Activated T-cell treated with anti-CD3 and anti-CD28 coated beads, Interleukin-2, amount 50 U/mL, for 72 hours (primary cell): ENCODE results near the gene TIMM29. TPM values are rescaled to one million over a fixed set of nuclear protein-coding genes. Genes with fewer than 3 reads are reported as not detected.
A peak's percentile ranks its signal among the peaks of the same experiment; 100 is the strongest.
"Not testable (repeated sequence)": the region's sequence is repeated elsewhere in the genome, so short reads cannot be mapped to it uniquely, and the experiment has no call there.

Source experiments
- ATAC-seq, 2 donors: fragments of 150-1000 bp; cut with Tn5 transposase; replicated peaks in 1 of 2; 2 replicates each; pipeline ENCODE4 v1.10.0; 2021; ENCODE audit warnings: moderate library complexity in 2 of 2, mild to moderate bottlenecking in 1 of 2
- DNase-seq, 2 donors: peaks; one replicate each; pipeline ENCODE4 v3.0.0; 2021 to 2022; ENCODE audit warnings: mixed read lengths in 1 of 2
- H3K27ac Mint-ChIP-seq: one replicate; pipeline ENCODE4 v1.8.0; 2022; ENCODE audit warnings: mild to moderate bottlenecking, moderate library complexity, mixed read lengths
- H3K27me3 Mint-ChIP-seq: one replicate; pipeline ENCODE4 v1.8.0; 2022; ENCODE audit warnings: low read depth, mixed read lengths
- H3K36me3 Mint-ChIP-seq, 2 donors: one replicate each; pipeline ENCODE4 v1.8.0; 2022; ENCODE audit warnings: mixed read lengths in 2 of 2, mild to moderate bottlenecking in 1 of 2; ENCODE audit not compliant: insufficient read depth in 2 of 2
- H3K4me1 Mint-ChIP-seq: one replicate; pipeline ENCODE4 v1.8.0; 2022; ENCODE audit warnings: low read depth, mixed read lengths
- H3K4me3 Mint-ChIP-seq, 2 donors: one replicate each; pipeline ENCODE4 v1.8.0; 2022; ENCODE audit warnings: mild to moderate bottlenecking in 2 of 2, mixed read lengths in 2 of 2, moderate library complexity in 2 of 2
- H3K9me3 Mint-ChIP-seq, 2 donors: one replicate each; pipeline ENCODE4 v1.8.0; 2022; ENCODE audit warnings: mixed read lengths in 2 of 2
- total RNA-seq, 2 donors: library from RNA; stranded (reverse); gene quantifications; one replicate each; pipeline ENCODE4 v1.2.3, GENCODE V29; 2022

TIMM29 gene
- total RNA-seq, 2 donors from 2014 or later = 20.3 to 20.9 TPM

DNA sequence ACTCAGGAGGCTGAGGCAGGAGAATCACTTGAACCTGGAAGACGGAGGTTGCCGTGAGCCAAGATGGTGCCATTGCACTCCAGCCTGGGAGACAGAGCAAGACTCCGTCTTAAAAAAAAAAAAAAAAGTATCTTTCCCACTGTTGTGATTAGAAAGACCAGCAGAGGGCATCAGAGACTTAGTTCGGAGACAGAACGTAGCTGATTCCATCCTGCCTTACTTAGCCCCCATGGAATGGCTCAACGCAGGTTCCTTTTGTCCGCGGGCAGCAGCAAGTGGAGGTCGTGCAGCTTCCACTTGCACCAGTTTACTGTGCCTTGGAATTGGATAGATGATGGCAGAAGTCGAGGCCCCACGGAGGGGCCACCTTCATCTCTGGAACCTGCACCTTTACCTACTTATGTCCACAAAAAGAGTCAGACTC lies 8.1 kb downstream of the TIMM29 start:
- H3K9me3 Mint-ChIP-seq = no peaks in the 10 kb centered on the region

DNA sequence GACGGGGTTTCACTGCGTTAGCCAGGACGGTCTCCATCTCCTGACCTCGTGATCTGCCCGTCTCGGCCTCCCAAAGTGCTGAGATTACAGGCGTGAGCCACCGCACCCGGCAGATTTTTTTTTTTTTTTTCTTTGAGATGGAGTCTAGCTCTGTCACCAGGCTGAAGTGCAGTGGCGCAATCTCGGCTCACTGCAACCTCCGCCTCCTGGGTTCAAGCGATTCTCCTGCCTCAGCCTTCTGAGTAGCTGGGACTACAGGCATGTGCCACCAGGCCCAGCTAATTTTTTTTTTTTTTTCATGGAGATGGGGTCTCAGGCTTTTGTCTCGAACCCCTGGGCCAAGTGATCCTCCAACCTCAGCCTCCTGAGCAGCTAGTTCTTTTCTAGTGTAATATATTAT lies 13.0 kb downstream of the TIMM29 start:
- not testable (repeated sequence) for H3K4me3 Mint-ChIP-seq, DNase-seq, H3K36me3 Mint-ChIP-seq, H3K9me3 Mint-ChIP-seq, ATAC-seq, H3K27ac Mint-ChIP-seq, H3K27me3 Mint-ChIP-seq
- peaks cover 12% of the 10 kb centered on the region for H3K4me1 Mint-ChIP-seq

More for the DNA sequence above, 8.1 kb downstream of the TIMM29 start:
- H3K27ac Mint-ChIP-seq = no peak overlapping the region
- H3K4me3 Mint-ChIP-seq = peak overlapping the region in 1 of 2 donors; percentile 12
- ATAC-seq (peak; percentile 74 to 80), DNase-seq (peak; percentile 45 to 50)
- no peaks in the 10 kb centered on the region for H3K27me3 Mint-ChIP-seq
- H3K36me3 Mint-ChIP-seq = peaks cover 0 to 1% of the 10 kb centered on the region in 2 donors
- peaks cover 8% of the 10 kb centered on the region for H3K4me1 Mint-ChIP-seq

DNA sequence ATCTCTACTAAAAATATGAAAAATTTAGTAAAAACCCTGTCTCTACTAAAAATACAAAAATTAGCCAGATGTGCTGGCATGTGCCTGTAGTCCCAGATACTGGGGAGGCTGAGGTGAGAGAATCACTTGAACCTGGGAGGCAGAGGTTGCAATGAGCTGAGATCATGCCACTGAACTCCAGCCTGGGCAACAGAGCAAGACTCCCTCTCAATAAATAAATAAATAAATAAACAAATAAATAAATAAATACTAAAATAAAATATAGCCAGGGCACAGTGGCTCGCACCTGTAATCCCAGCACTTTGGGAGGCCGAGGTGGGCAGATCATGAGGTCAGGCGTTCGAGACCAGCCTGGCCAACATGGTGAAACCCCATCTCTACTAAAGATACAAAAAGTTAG lies 14.8 kb downstream of the TIMM29 start:
- H3K9me3 Mint-ChIP-seq, H3K4me1 Mint-ChIP-seq, H3K27ac Mint-ChIP-seq, H3K27me3 Mint-ChIP-seq, DNase-seq, H3K36me3 Mint-ChIP-seq, H3K4me3 Mint-ChIP-seq, ATAC-seq: not testable (repeated sequence)

DNA sequence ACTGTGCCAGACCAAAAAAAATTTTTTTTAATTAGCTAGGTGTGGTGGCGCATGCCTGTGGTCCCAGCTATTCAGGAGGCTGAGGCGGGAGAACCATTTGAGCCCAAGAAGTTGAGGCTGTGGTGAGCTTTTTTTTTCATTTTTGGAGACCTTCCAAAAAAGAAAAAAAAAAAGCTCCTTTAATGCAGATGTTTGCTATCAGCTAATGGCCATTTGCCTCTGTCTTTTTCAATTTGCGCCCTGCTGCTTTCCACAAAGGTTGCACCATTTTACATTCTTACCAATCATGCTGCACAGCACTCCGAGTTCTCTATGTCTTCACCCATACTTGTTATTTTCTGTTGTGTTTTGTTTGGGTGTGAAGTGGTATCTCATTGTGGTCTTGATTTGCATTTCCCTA lies 16.7 kb downstream of the TIMM29 start:
- Mint-ChIP-seq H3K4me3 (no peak overlapping the region), H3K36me3 (no peaks in the 10 kb centered on the region), H3K27ac (no peak overlapping the region), H3K9me3 (no peaks in the 10 kb centered on the region), H3K27me3 (no peaks in the 10 kb centered on the region), H3K4me1 (peaks cover 9% of the 10 kb centered on the region)
- ATAC-seq (no peak), DNase-seq (no peak)

DNA sequence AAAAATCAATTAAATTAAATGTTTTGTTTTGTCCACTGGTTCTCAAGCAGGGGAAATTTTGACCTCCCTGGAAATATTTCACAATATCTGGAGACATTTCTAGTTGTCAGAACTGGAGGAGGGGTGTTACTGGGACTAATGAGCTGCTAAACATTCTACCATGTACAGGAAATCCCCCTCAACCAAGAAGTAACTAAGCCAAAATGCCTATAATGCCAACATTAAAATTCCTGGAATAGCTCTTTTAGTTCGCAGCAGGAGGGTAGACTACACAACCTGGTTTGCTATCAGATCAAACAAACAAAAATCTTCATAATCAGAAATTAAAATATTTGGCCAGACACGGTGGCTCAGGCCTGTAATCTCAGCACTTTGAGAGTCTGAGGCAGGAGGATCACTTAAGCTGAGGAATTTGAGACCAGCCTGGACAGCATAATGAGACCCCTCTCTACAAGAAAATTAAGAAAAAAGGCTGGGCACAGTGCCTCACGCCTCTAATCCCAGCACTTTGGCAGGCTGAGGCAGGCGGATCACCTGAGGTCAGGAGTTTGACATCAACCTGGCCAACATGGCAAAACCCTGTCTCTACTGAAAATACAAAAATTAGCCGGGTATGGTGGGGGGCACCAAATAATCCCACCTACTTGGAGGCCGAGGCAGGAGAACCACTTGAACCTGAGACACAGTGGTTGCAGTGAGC lies 18.5 kb downstream of the TIMM29 start:
- ATAC-seq (no peak), DNase-seq (no peak)
- Mint-ChIP-seq H3K36me3 (no peaks in the 10 kb centered on the region), H3K9me3 (no peaks in the 10 kb centered on the region), H3K4me1 (peaks cover 6% of the 10 kb centered on the region), H3K4me3 (no peak overlapping the region), H3K27me3 (no peaks in the 10 kb centered on the region), H3K27ac (no peak overlapping the region)

DNA sequence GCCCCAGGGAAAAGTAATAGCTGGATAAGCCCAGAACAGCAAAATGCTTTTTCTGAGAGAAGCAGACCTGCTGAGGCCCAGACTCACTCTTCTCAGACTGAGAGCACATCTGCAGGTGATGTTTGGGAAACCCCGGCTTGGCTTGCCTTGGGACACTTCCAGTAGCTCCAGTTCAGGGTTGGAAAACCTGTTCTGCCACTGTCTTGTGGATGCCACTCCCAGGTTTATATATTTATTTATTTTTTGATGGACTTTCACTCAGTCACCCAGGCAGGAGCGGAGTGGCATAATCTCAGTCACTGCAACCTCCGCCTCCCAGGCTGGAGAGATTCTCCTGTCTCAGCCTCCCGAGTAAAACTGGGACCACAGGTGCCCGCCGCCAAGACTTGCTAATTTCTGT lies 24.2 kb downstream of the TIMM29 start:
- no peaks in the 10 kb centered on the region for H3K9me3 Mint-ChIP-seq
- H3K4me1 Mint-ChIP-seq = peaks cover 5% of the 10 kb centered on the region
- H3K27me3 Mint-ChIP-seq = no peaks in the 10 kb centered on the region
- no peak for DNase-seq
- H3K27ac Mint-ChIP-seq = no peak overlapping the region
- H3K4me3 Mint-ChIP-seq = no peak overlapping the region
- H3K36me3 Mint-ChIP-seq = no peaks in the 10 kb centered on the region
- ATAC-seq = no peak

DNA sequence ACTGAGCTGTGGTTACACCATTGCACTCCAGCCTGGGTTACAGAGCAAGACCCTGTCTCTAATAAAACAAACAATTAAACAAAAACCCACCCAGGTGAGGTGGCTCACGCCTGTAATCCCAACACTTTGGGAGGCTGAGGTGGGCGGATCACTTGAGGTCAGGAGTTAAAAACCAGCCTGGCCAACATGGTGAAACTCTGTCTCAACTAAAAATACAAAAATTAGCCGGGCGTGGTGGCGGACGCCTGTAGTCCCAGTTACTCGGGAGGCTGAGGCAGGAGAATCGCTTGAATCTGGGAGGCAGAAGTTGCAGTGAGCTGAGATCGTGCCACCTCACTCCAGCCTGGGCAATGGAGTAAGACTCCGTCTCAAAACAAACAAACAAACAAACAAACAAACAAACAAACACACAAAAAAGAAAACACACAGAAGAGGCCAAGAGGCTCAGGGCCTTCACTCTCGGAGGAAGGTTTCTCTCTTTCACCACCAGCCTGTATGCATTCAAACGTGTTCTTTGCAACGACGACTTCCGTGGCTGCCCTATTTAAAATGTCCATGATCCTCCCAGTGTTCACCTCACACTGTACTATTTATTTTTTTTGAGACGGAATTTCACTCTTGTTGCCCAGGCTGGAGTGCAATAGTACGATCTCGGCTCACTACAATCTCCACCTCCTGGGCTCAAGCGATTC lies 30.8 kb downstream of the TIMM29 start:
- not testable (repeated sequence) for H3K27me3 Mint-ChIP-seq, H3K27ac Mint-ChIP-seq, H3K36me3 Mint-ChIP-seq, DNase-seq, ATAC-seq, H3K9me3 Mint-ChIP-seq
- Mint-ChIP-seq H3K4me3 (peak overlapping the region; percentile 92 to 93), H3K4me1 (peaks cover 41% of the 10 kb centered on the region)

DNA sequence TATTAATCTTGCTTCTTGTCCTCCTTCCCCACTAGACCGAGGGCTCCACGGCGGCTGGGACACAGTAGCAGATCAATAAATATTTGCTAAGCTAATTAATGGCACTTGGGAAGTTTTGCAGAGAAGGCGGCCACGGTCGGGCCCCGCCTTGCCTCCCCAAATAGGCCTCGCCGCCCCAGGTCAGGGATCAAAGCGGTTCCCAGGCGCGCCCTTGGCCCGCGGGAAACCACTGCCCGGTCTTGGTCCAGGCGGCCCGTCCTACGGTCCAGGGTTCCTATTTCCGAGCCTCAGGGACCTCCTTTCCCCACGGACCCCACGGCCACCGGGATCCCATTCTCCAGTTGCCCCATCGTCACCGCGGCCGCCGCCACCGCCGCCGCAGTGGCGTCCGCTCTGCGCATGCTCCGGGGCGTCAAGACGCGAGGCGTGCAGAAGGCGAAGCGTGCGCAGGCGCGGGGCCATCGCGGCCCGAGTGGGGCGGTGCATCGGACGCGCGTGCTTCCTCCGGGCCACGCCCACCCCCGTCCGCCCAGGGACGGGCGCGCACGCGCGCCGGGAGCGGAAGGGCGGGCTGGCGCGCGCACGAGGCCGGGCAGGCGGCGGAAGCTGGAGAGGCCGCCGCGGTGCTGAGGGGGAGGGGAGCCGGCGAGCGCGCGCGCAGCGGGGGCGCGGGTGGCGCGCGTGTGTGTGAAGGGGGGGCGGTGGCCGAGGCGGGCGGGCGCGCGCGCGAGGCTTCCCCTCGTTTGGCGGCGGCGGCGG lies 31.9 kb downstream of the TIMM29 start, which contains the start of gene SMARCA4:
Gene SMARCA4 (plus strand): TSS at position 717 of the 759 bp plus-strand sequence. CDS start 23,122 bp downstream, outside the sequence.
- Mint-ChIP-seq H3K27ac (peak within 1 kb of the TSS; percentile 93), H3K9me3 (no peaks in the 10 kb centered on the region), H3K4me3 (peak within 1 kb of the TSS; percentile 93), H3K27me3 (no peaks in the 10 kb centered on the region), H3K4me1 (peaks cover 46% of the 10 kb centered on the region), H3K36me3 (no peaks in the 10 kb centered on the region)
- DNase-seq (peak; percentile 98 to 100), ATAC-seq (peak; percentile 78 to 79)

DNA sequence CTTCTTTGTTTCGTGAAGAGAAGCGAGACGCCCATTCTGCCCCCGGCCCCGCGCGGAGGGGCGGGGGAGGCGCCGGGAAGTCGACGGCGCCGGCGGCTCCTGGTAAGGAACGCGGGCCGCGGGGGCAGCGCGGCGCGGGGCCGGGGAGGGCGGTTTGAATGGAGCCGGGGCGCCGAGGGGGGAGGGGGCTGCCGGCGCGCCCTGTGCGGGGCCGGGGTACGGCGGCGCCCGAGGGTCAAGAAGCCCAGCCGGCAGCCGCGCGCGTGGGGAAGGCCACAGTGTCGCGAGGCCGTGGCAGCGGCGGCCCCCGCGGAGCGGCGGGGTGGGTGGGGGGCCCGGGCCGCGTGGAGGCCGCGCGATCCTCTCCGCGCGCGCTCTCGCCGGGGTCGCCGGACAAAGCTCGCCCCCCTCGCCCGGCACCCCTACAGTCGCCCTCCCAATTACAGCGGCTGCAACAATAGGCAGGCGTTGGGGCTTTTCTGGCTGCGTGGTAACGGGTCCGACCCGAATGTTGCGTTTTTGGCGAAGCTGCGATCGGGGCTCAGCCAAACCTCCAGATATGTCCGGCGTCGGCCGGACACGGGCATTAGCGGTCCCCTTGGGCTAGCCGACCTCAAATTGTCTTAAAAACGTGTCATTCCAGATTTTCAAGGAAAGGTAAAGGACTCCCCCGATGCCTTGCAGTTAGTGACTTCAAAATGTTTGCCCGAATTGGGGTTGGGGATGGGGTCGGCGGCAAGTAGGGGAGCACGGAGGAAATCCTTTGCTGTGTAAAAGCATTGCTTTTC lies 32.7 kb downstream of the TIMM29 start:
- peak in 1 of 2 donors; percentile 80 for DNase-seq
- peak overlapping the region; percentile 36 for H3K27ac Mint-ChIP-seq
- peaks cover 50% of the 10 kb centered on the region for H3K4me1 Mint-ChIP-seq
- no peaks in the 10 kb centered on the region for H3K9me3 Mint-ChIP-seq
- H3K4me3 Mint-ChIP-seq = peak overlapping the region; percentile 93
- ATAC-seq = peak; percentile 56 to 58
- H3K27me3 Mint-ChIP-seq = no peaks in the 10 kb centered on the region
- H3K36me3 Mint-ChIP-seq = peaks cover 0 to 2% of the 10 kb centered on the region in 2 donors

DNA sequence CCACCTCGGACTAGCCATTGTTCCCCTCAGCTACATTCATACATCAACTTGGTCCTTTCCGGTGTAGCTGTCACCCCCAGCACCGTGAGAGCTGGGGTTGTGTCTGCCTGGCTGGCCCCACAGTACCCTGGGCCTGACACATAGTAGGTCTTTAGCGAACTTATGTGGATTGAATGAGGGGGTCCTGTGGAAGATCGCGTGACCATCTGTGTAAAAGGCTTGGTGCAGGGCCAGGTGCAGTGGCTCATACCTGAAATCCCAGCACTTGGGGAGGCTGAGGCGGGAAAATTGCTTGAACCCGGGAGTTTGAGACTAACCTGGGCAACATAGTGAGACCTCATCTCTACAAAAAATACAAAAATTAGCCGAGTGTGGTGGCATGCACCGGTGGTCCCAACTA lies 34.3 kb downstream of the TIMM29 start:
- Mint-ChIP-seq H3K4me3 (peak overlapping the region; percentile 80 to 93), H3K36me3 (peaks cover 0 to 2% of the 10 kb centered on the region in 2 donors), H3K27ac (peak overlapping the region; percentile 90), H3K4me1 (peaks cover 50% of the 10 kb centered on the region), H3K9me3 (no peaks in the 10 kb centered on the region), H3K27me3 (no peaks in the 10 kb centered on the region)
- no peak for ATAC-seq
- DNase-seq = no peak

DNA sequence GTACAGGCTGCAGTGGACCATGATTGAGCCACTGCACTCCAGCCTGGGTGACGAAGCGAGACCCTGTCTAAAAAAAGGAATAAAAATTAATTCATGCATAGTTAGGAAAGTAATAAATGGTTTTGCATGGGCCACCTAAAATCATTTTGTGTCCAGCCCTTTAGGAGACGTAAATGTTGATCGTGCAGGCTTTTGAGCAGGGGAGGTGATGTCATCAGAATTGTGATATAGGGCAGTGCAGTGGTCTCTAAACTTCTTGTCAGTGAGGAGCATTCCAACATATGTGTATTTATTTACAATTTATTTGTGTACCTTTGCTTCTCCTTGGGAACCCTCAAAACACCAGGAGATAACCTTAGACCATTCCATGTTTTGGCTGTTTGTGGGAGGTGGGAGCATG lies 35.3 kb downstream of the TIMM29 start:
- H3K27me3 Mint-ChIP-seq = no peaks in the 10 kb centered on the region
- peak overlapping the region; percentile 80 to 93 for H3K4me3 Mint-ChIP-seq
- no peaks in the 10 kb centered on the region for H3K9me3 Mint-ChIP-seq
- H3K4me1 Mint-ChIP-seq = peaks cover 59% of the 10 kb centered on the region
- H3K27ac Mint-ChIP-seq = peak overlapping the region; percentile 90
- ATAC-seq = no peak
- H3K36me3 Mint-ChIP-seq = peaks cover 0 to 2% of the 10 kb centered on the region in 2 donors
- no peak for DNase-seq

DNA sequence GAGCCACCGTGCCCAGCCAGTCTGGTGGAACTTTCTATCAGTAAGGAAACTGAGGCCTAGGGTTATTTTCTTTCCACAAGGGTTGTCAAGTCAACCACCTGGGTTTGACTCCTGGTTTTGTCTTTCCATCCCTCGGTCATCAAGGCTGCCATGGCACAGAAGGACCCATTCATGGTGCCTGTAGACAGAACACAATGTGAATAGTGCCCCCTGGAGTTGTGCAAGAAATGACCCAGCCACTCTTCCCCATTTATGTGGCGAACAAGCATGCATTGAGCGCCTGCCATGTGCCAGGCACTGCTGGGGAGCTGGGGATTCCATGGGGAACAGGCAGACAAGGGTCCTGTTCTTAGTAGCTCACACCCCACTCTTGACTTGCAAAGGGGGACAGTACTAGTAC lies 36.3 kb downstream of the TIMM29 start:
- H3K4me3 Mint-ChIP-seq = peak overlapping the region in 1 of 2 donors; percentile 93
- H3K27ac Mint-ChIP-seq = no peak overlapping the region
- no peaks in the 10 kb centered on the region for H3K27me3 Mint-ChIP-seq
- ATAC-seq (no peak), DNase-seq (no peak)
- H3K4me1 Mint-ChIP-seq = peaks cover 57% of the 10 kb centered on the region
- no peaks in the 10 kb centered on the region for H3K9me3 Mint-ChIP-seq
- H3K36me3 Mint-ChIP-seq = peaks cover 0 to 2% of the 10 kb centered on the region in 2 donors
